HG03558 (cell line): ENCODE measurements around the gene BANK1.

Experiments
- ATAC-seq: cut with Tn5 transposase; IDR thresholded peaks from one replicate; pipeline ENCODE4 v1.9.1; 2021; ENCODE audit warnings: moderate number of reproducible peaks; ENCODE audit not compliant: unreplicated experiment; ENCODE audit errors: extremely low read depth

Gene BANK1

DNA sequence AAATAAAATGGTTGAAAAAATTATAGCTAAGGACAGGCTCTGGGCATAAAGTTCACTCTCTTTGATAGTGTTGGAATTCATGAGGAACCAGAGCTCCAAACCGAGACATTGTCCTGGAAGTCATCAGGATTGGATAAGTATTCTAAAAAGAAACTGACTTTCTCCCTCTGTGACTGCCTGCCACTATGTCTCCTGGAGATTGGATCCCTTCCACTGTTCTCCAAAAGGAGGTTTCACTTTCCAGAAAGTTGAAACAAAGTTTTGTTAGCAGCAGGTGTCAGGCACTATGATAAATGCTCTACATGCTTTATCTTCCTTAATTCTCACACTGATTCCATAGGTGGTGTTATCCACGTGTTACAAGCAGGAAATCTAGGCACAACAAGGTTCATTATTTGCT lies 16.8 kb downstream of the BANK1 start:
- ATAC-seq = peak; percentile 8

DNA sequence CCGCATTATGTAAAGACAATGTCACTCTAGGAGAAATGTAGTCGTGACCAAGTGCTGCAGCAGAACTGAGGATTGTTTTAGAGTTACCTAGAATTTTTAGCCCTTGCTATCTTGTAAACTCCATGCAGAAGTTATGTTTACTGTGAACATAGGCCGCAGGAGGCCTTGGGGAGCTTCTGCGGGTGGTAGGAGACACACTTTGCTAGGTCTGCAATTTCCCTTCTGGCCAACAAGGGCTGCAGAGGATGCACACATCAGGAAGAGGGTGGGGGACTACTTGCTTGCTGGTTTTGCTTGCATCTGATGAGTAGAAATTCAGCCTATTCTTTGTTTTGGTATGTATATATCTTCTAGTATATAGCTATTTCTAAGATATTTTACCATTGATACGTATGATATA lies 23.1 kb downstream of the BANK1 start:
- ATAC-seq = no peak

DNA sequence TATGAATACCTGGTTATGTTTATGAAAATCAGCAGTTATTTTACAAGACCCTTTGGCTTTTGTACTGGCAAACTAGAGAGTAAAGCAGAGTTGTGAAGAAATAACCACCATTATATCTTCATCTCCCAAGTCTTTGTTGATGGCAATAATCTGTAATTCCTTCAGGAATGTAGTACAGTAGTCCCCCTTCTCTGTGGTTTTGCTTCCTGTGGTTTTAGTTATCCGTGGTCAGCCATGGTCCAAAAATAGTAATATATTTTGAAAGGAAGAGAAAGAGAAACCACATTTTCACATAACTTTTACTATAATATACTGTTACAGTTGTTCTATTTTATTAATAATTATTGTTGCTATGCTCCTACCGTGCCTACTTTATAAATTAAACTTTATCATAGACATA lies 27.8 kb downstream of the BANK1 start:
- no peak for ATAC-seq

DNA sequence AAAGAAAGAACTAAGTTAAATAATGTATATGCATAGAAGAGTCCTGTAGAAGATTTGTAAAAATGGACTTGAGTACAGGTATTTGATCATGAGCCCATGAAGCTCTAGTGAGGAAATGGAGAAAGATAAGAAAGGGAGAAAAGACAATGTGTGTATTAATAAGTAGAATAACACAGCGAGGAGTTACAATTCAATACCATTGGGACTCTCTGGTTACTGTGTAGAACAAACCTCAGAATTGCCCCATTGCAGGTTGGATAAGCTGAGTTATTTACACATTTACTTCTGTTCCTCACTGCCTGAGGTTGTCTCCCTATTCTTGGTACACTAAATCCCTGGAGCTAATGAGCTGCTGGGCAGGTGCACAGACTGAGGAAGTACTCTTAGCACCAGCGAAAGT lies 33.3 kb downstream of the BANK1 start:
- no peak for ATAC-seq

DNA sequence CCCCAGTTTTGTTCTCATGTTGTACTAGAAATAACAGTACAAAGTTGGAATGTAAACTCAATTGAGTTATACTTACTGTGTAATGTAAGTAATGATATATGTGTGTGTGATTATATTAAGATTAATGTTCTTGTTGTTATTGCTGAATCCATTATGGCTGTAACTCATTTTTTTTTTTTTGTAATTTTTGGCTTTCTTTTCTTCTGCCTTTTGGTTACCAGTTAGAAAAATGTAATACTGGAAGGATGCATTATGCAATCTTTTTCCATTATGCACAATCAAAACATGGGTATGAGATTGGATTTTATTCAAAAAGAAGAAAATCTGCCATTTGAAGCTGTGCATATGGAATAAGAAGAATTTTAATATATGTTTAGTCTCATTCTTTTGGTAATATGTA lies 34.0 kb downstream of the BANK1 start:
- ATAC-seq = no peak

DNA sequence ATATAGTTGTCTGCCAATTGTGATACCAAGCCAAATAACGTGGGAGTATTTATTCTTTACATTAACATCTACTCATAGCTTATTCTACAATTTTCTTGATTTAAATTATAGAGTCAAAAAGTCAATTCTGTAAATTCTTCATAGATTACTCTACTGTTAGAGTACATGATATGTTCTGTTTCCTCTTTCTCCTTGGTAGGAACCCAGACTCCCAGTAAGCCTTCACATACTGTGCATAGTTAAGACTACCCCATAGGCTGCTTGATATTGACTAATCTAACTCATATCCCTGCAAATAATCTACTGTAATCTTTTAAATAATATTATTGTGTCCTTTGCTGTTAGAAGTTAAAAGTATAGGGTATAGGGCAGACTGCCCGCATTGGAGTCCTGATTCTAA lies 35.4 kb downstream of the BANK1 start:
- ATAC-seq = no peak

DNA sequence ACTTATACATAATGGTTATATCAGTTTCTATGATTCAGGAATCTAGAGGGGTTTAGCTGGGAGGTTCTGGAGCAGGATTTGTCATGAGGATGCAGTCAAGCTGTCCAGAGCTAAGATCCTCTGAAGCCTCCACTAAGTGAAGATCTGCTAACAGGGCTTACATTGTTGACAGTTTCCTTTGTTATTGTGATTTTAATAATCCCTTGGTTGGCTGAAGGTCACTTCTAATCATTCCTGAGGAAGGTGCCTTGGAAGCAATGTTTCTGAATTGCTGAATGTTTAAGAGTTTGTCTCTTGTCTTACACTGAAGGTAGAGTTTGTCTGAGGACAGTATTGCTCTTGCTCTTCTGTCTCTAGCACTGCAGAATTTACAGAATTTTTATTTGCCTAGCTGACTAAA lies 41.3 kb downstream of the BANK1 start:
- ATAC-seq = no peak

DNA sequence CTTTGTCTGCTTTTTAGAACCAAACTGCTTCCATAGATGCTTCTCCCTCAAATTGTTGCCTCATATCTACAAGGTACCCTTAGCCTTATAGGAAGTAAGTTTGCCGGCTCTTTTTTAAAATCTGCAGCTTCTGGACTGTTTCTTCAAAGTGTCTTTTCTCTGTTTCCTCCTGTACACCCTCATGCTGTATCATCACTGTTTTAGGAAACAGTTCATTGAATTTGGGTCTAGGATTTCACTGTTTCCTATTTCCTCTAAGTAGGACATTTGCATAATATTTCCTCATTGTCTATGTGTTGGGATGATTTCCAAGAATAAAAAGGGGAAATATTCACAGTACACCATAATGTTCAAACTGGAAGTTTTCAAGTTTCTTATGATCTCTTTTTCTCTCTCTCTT lies 43.0 kb downstream of the BANK1 start:
- ATAC-seq = no peak

DNA sequence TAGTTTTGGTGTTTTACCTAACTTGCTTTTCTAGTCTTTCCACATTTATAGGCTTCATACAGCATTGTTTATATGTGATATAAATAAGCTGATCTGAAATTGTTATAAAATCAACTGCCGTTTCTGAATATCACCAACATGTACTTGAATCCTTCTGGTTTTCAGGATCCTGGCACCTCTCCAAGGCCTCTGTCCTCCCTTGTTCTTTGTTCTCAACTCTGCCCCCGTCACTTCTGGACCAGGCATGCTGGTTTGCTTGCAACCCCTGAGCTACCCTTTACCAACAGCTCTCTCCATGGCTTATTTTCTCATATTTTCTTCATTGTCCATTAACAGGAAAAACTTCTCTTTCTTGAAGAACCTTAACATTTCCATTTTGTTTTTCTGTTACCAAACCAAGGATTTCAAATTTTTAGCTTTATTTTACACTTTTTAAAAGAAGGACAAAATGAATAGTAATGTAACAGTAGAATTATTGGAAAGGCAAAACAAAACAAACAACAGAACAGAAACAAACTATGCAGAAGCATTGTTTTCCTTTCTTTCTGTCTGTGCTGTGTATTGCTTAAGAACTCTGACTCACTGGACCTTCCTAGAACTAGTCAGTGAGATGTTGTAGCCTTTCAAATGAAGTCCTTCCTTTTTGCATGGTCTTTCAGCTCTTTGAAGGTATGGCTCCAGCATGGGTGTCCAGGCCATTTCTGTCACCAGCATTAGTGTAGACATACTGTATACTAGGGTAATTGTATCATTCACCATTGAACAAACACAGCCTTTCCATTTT lies 44.8 kb downstream of the BANK1 start:
- no peak for ATAC-seq

DNA sequence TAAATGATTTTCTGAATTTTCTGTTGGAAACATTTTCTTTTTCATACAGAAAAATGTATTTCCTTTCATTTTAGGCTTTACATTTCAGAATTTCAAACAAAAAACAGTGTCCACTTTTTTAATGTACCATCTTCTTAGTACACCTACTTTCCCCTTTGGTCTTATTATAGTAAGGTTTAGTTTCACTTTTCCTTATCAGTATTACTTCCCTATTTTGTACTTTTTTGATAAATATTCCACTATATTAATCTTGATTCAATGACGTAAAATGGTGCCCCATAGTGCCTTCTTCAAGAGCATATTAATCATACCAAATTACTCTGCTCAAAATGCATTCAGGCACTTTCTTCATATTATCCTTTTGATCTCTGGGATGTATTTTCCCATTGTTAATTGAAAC lies 52.5 kb downstream of the BANK1 start:
- ATAC-seq = no peak

DNA sequence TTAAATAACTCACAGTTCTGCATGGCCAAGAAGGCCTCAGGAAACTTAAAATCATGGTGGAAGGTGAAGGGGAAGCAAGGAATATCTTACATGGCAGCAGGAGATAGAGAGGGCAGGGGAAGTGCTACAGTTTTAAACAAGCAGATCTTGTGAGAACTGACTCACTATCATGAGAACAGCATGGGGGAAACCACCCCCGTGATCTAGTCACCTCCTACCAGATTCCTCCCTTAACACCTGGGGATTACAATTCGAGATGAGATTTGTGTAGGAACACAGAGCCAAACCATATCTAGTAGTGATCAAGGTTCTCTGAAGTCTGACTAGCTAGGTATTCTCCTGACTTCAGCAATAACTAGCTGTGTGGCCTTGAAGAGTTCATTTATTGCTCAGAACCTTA lies 56.0 kb downstream of the BANK1 start:
- ATAC-seq = no peak

DNA sequence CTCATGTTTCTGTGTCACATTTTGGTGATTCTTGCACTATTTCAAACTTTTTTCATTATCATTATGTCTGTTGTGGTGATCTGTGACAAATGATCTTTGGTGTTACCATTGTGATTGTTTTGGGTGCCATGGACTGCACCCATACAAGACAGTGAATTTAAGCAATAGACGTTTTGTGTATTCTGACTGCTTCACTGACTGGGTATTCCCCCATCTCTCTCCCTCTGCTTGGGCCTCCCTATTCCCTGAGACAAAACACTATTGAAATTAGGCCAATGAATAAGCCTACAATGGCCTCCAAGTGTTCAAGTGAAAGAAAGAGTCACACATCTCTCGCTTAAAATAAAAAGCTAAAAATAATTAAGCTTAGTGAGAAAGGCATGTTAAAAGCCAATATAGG lies 60.2 kb downstream of the BANK1 start:
- ATAC-seq = no peak

DNA sequence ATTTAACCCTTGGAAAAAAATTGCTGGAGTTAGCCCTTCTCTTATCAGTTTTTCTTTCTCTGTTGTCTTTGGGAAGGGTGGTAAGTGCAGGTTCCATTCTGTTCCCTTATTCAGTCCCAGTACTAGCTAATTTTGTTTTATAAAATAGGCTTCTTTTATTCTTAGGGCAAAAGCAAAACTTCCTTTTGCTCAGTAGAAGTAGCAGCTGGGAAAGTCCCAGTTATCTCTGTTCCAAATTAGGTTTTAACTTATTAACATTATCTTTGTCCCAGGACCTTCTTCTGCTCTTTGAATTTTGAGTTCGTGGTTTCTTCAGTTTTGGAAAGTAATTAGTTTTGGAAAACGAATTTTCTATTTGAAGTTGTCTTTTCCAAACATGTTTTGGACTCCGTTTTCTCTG lies 61.1 kb downstream of the BANK1 start:
- ATAC-seq = no peak

DNA sequence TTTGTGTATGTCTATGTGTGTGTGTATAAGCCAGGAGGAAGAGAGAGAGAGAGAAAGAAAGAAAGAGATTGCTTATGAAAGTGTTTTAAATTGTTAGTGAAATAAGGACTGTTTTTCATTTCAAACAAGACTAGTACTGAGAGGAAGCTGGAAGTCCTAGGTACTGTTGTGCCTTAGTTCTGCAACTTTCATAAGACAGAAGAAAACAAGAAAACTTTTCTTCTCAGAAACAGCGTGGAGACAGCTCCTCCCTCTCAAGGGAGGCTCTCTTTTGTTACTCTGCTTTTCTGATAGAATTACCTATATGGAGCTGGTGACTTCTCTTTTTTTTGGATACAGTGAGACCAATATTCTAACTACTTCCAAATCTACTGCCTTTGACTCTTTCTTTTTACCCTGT lies 62.5 kb downstream of the BANK1 start:
- ATAC-seq = peak; percentile 36

DNA sequence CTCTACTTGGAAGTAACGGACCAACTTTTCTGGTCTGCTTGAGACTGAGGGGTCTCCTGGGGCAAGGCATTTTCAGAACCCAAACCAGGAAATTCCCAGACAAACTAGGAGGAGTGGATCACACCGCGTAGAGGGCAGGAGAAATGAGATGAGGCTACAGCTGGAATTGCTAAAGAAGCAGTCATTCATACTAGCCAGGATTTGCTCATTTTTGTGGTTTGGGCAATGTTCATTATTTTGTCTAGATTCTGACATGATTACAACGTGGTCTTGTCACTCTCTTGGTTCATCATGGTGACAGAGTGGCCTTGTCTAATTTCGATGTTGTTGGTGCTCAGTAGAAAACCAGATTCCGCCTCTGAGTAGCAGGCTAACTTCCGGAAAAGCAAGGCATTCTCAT lies 63.2 kb downstream of the BANK1 start:
- ATAC-seq = no peak

DNA sequence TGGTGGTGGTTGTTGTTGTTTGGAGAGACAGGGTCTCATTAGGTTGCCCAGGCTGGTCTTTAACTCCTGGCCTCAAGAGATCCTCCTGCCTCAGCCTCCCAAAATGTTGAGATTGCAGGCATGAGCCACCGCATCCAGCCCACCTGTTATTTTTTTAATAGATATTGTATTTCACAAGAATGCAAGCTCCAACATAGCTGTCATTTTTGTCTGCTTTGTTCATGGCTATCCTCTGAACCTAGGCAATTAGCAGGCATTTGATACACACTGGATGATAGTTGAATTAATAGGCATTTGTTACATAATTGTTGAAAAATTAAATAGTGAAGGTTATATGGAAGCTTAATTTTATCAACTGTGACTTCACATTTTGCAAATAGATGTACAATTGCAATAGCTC lies 64.7 kb downstream of the BANK1 start:
- no peak for ATAC-seq

DNA sequence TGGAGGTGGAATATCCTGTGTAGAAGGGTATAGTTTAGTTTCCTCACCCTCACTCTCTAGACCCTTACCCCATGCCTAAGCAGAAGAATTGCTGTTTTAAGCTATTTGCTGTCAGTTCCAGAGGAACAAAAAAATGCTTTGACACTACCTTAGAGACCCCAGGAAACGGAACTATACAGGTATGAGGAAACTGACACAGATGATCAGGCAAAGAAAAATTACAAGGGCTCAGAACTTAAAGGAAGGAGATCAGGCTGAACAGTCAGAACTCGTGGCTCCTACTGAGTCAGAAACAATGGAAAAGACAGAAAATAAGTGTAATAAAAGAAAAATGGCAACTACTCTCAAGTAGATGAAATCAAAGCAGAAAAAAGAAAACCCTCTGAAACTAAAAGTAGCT lies 65.6 kb downstream of the BANK1 start:
- ATAC-seq = no peak

DNA sequence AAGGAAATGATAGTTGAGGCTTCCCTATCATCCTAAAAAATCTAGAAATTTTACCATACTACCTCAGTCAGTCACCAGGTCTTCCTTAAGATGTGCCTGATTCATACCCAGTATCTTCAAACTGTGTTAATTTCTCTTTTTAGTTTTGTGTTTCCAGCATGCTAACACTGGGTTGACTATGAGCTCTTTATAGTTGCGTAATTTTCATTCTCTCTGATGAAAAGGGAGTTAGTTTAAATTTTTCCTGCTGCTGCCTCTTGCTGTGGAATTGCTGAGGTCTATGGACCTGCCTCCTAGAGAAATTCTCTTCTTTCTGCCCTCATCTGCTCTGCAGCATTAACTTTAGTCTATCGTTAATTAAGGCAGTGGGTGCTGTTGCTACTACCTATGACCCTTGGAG lies 66.6 kb downstream of the BANK1 start:
- ATAC-seq = no peak

DNA sequence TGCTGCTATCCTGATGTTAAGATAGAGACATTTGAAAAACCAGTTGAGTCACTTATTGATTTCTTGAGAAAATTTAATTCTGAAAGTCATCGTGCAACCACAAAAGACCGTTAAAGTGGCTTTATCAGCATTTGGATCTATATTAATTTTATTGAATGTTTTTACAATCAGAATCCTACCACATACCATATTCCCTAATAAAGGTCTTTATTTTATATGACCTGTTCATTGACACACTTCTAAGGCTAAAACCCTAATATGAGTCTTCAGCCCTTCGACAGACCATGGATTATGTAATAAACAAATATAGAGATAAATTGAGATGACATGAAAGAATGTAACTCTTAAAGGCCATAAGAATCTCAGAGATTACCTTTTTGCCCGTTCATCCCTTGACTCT lies 68.1 kb downstream of the BANK1 start:
- ATAC-seq = no peak

DNA sequence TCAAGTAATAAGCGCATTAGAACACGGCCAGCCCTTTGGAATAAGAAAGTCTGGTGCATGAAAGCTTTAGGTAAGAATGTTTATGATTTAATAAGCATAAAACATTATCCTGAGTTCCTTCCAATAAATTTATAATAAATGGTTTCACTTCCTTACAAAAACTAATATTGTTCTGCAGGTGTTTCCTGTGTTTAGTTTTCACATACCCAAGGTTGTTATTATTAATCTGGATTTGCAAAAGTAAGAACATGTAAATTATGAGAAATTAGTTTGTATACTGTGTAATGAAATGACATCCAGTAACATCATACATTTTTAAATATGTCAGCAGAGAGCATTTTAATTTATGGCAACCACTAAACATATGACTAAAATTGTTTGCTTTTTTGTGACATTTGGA lies 72.1 kb downstream of the BANK1 start:
- no peak for ATAC-seq

DNA sequence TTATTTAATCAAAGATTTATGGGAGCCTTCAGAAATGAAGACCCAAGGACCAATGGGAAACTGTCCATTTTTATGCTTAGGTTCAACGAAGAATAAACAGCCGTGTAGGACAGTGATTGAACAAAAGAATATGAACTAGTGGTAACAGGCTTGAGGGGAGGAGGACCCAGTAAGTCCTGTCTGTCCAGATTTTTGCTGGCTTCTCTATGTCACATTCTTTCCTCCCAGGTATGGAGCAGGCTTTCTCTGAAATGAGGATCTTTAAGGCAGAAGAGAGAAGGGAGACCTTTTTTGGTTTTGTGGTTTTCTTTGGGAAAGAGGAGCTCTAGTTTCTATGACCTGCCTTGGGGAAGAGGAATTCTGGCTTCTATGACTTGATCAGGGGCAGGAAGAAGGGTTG lies 74.1 kb downstream of the BANK1 start:
- ATAC-seq = no peak

DNA sequence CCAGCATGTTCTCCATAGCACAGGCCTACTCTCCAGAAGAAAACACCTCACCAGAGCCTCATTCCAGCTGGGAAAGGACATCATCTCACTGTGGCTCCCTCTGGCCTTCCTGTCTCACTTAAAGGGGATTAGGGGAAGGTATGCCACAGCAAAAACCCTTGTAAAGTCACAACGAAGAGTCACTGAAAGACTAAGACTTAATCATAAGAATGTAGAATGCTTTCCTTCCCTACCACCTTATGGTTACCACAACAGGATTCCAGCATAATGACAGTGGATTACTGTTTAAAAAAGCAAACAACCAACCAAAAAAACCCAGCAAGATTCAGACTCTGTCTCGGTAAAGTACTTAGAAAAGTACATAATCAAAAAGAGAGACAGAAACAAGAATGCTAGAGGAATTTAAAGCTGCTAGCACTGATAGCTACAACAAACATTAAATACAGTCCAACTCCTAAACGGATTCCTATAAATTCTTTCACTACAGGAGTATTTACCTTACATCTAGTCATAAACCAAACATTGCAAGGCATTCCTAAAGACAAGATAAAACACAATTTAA lies 75.1 kb downstream of the BANK1 start:
- ATAC-seq = no peak
